ENCODE measurements around the gene MGMT.

Gene MGMT

DNA sequence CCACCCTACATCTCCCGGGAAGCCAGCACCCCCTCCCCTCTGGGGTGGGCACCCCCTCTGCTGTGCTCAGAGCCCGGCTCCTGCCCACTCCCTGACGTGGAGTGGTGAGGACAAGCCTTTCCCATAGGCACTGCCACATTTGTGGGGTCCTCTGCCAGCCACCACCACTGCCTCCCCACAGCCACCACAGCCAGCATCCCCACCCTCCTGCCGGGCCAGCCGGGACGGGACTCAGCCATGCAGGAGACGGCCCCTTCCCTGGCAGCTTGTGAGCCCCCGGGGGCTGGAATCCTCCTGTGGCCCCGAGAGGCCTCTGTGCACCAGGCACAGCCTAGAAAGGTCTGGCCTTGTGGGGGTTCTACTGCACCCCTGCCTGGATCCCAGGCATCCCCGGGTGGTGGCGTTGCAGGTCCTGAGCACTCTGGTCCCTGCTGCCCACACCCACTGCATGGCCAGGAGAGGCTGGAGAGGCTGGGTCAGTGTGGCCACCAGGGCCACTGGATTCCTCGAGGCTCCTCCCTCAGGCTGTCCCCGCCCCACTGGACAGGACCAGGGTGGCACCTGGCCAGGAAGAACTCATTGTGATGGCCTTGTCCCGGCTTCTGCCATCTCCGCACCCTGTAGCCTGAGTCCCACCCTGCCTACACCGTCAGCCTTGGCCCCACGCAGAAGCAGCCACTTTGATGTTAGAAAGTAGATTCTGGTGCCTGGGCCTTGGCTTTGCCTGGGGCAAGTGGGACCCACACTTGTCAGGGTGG is 349.0 kb downstream of the MGMT start:
- no peak for DNase-seq

DNA sequence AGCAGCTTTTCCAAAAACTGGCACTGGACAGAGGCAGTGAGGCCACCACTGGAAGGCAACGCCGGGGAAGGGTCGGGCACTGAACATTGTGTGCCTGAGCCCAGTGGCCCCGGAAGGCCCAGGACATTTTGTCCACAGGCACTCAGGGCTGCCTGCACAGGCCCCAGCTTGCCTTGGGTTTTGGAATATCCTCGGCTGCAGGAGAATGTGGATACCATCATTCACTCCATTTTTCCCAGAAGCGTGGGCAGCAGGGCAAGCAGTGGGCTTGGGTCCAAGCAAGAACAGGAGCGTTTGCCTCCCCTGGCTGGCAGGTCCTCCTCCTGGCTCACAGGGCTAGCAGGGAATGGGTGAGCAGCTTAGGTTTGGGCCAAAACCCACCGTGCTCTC is 349.6 kb downstream of the MGMT start:
- no peak for DNase-seq

Measured in CD4-positive, alpha-beta T cell treated with Interleukin-15 for 1 hour (primary cell).